GM12865 (cell line): ENCODE data around the gene CMTM4.
A peak's percentile ranks its signal among the peaks of the same experiment; 100 is the strongest.

ENCODE experiments used
- DNase-seq: peaks from one replicate; pipeline ENCODE4 v3.0.0; 2010; ENCODE audit warnings: low read depth
- H3K4me3 ChIP-seq: 2 replicates; pipeline ENCODE4 v1.5.1; 2011; ENCODE audit warnings: mild to moderate bottlenecking, low read depth, low read length, control low read depth
- CTCF ChIP-seq: IDR thresholded peaks from 2 replicates; pipeline ENCODE4 v1.5.1; 2011; ENCODE audit warnings: low read length, control low read depth, low read depth, inconsistent platforms; ENCODE audit not compliant: insufficient read depth; ENCODE audit errors: missing control alignments

The CMTM4 gene

GRCh38 chr16:66608241-66609138, 88.1 kb downstream of the CMTM4 start:
- no peak overlapping the region for H3K4me3 ChIP-seq
- peak; percentile 91 for TF ChIP-seq CTCF
- DNase-seq = peak; percentile 78

GRCh38 chr16:66605979-66606751, 90.4 kb downstream of the CMTM4 start:
- H3K4me3 ChIP-seq = peak overlapping the region; percentile 52
- TF ChIP-seq CTCF = no peak
- peak; percentile 84 for DNase-seq

- no peak for TF ChIP-seq CTCF
- DNase-seq = peak; percentile 18
- peak overlapping the region; percentile 52 for H3K4me3 ChIP-seq
Measured at GRCh38 chr16:66605177-66605978, 91.2 kb downstream of the CMTM4 start.

GRCh38 chr16:66604376-66605176, 92.0 kb downstream of the CMTM4 start, which contains the start of gene CMTM3:
Gene CMTM3 (plus strand): TSS chr16:66604704. CDS start chr16:66604806, 102 bp downstream.
- TF ChIP-seq CTCF = peak; percentile 65
- peak within 1 kb of the TSS; percentile 52 for H3K4me3 ChIP-seq
- peak; percentile 60 for DNase-seq

- peak; percentile 69 for DNase-seq
Measured at GRCh38 chr16:66603537-66604375, 92.8 kb downstream of the CMTM4 start.

More at GRCh38 chr16:66603537-66604375, 92.8 kb downstream of the CMTM4 start:
- TF ChIP-seq CTCF = no peak
- peak overlapping the region; percentile 22 for H3K4me3 ChIP-seq
